WERI-Rb-1 (cell line): Measurements from ENCODE around the gene ACER2.
A peak's percentile ranks its signal among the peaks of the same experiment; 100 is the strongest.

Experiments used
- DNase-seq: peaks from one replicate; pipeline ENCODE4 v3.0.0-alpha.2; 2020
- H3K27ac ChIP-seq: fragments of 250-450 bp; sonication (Bioruptor Pico); 2 replicates; pipeline ENCODE4 v1.5.1; 2020; ENCODE audit warnings: mild to moderate bottlenecking, moderate library complexity
- H3K27me3 ChIP-seq: fragments of 250-450 bp; sonication (Bioruptor Pico); 2 replicates; pipeline ENCODE4 v1.5.1; 2021; ENCODE audit warnings: mild to moderate bottlenecking, low read depth, moderate library complexity; ENCODE audit not compliant: insufficient read depth, severe bottlenecking
- H3K36me3 ChIP-seq: fragments of 250-450 bp; sonication (Bioruptor Pico); 2 replicates; pipeline ENCODE4 v1.5.1; 2020; ENCODE audit warnings: mild to moderate bottlenecking, moderate library complexity
- H3K4me3 ChIP-seq: 2 replicates; pipeline ENCODE4 v1.5.1; 2011; ENCODE audit warnings: low read depth, mild to moderate bottlenecking, control low read depth, low read length
- H3K9me3 ChIP-seq: fragments of 250-450 bp; sonication (Bioruptor Pico); 2 replicates; pipeline ENCODE4 v1.5.1; 2021; ENCODE audit warnings: mild to moderate bottlenecking, moderate library complexity; ENCODE audit not compliant: severe bottlenecking
- CTCF ChIP-seq: IDR thresholded peaks from 2 replicates; pipeline ENCODE4 v1.5.1; 2011; ENCODE audit warnings: low read depth, mild to moderate bottlenecking, control low read depth, inconsistent platforms, low read length

The ACER2 gene

GRCh38 chr9:19451240-19452087, 42.7 kb downstream of the ACER2 start:
- H3K27me3 ChIP-seq = no peaks in the 10 kb centered on the region
- no peak for TF ChIP-seq CTCF
- no peak overlapping the region for H3K4me3 ChIP-seq
- no peak for DNase-seq
- H3K36me3 ChIP-seq = no peaks in the 10 kb centered on the region
- H3K27ac ChIP-seq = no peak overlapping the region
- no peaks in the 10 kb centered on the region for H3K9me3 ChIP-seq

- H3K9me3 ChIP-seq = no peaks in the 10 kb centered on the region
- DNase-seq = no peak
- H3K36me3 ChIP-seq = no peaks in the 10 kb centered on the region
- no peak for TF ChIP-seq CTCF
- H3K27ac ChIP-seq = no peak overlapping the region
- H3K4me3 ChIP-seq = no peak overlapping the region
- H3K27me3 ChIP-seq = no peaks in the 10 kb centered on the region
These were observed 47.6 kb downstream of the ACER2 start for GRCh38 chr9:19456426-19456825.

- Histone ChIP-seq H3K36me3 (no peaks in the 10 kb centered on the region), H3K9me3 (no peaks in the 10 kb centered on the region), H3K27me3 (no peaks in the 10 kb centered on the region), H3K4me3 (no peak overlapping the region), H3K27ac (no peak overlapping the region)
- DNase-seq = peak; percentile 63
- TF ChIP-seq CTCF = peak; percentile 88
These were observed 48.3 kb downstream of the ACER2 start for GRCh38 chr9:19456996-19457692.

GRCh38 chr9:19457693-19458009, 48.8 kb downstream of the ACER2 start:
- DNase-seq = no peak
- Histone ChIP-seq H3K36me3 (no peaks in the 10 kb centered on the region), H3K27me3 (no peaks in the 10 kb centered on the region), H3K9me3 (no peaks in the 10 kb centered on the region), H3K4me3 (no peak overlapping the region), H3K27ac (no peak overlapping the region)
- no peak for TF ChIP-seq CTCF

GRCh38 chr9:19460243-19460642, 51.4 kb downstream of the ACER2 start:
- peak; percentile 52 for DNase-seq
- no peaks in the 10 kb centered on the region for H3K9me3 ChIP-seq
- H3K36me3 ChIP-seq = no peaks in the 10 kb centered on the region
- TF ChIP-seq CTCF = no peak
- no peaks in the 10 kb centered on the region for H3K27me3 ChIP-seq
- H3K27ac ChIP-seq = no peak overlapping the region
- no peak overlapping the region for H3K4me3 ChIP-seq
